ENCODE results near the gene DPH5.
"Not testable (repeated sequence)": the region's sequence is repeated elsewhere in the genome, so short reads cannot be mapped to it uniquely, and the experiment has no call there.

The DPH5 gene

DNA sequence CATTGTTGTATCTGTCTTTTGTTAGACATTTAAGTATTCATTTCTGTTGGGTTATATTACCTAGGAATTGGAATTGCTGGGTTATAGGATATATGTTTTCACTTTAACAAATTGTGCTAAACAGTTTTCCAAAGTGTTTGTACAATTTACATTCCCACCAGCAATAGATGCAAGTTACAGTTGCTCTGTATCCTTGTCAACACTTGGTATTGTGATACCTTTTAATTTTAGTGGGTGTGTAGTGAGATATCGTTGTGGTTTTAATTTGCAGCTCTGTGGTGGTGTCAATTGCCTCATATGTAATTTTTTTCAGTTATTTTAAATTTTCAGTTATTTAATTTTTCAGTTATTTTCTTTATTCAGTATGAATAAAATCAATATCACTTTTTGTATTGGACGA lies 7.4 kb upstream of the DPH5 start:
- TF ChIP-seq, protein P1, sequence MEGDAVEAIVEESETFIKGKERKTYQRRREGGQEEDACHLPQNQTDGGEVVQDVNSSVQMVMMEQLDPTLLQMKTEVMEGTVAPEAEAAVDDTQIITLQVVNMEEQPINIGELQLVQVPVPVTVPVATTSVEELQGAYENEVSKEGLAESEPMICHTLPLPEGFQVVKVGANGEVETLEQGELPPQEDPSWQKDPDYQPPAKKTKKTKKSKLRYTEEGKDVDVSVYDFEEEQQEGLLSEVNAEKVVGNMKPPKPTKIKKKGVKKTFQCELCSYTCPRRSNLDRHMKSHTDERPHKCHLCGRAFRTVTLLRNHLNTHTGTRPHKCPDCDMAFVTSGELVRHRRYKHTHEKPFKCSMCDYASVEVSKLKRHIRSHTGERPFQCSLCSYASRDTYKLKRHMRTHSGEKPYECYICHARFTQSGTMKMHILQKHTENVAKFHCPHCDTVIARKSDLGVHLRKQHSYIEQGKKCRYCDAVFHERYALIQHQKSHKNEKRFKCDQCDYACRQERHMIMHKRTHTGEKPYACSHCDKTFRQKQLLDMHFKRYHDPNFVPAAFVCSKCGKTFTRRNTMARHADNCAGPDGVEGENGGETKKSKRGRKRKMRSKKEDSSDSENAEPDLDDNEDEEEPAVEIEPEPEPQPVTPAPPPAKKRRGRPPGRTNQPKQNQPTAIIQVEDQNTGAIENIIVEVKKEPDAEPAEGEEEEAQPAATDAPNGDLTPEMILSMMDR (IDR thresholded peaks at IDR 0.05; ENCODE audit: poor library complexity, severe bottlenecking) = no peak
- H3K9me3 ChIP-seq (ENCODE audit: severe bottlenecking) = no peaks in the 10 kb centered on the region
- DNase-seq (ENCODE audit: low spot score) (no peak), ATAC-seq (ENCODE audit: low read depth) (no peak)
- no peaks in the 10 kb centered on the region for H3K27me3 ChIP-seq (ENCODE audit: insufficient read depth, poor library complexity, severe bottlenecking)
- peaks cover 5% of the 10 kb centered on the region for H3K36me3 ChIP-seq (ENCODE audit: low read depth)
- peaks cover 3% of the 10 kb centered on the region for H3K4me1 ChIP-seq (ENCODE audit: insufficient read depth, poor library complexity, severe bottlenecking)
- no peak overlapping the region for H3K4me3 ChIP-seq (ENCODE audit: severe bottlenecking)
- H3K27ac ChIP-seq (ENCODE audit: poor library complexity, severe bottlenecking) = no peak overlapping the region

DNA sequence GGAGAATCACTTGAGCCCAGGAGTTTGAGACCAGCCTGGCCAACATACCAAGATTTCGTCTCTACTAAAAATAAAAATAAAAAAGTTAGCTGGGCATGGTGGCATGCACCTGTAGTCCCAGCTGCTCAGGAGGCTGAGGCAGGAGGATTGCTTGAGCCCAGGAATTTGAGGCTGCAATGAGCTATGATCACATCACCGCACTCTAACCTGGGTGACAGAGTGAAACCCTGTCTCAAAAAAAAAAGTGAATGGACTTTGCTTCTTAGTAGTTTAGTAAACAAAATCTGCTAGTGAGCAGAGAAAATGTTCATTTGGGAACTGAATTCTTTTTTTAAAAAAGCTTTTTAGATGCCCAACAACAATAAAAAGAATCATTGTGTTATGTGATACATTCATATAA lies 6.5 kb upstream of the DPH5 start:
- not testable (repeated sequence) for H3K27ac ChIP-seq (ENCODE audit: poor library complexity, severe bottlenecking); ATAC-seq (ENCODE audit: low read depth); H3K36me3 ChIP-seq (ENCODE audit: low read depth); H3K4me3 ChIP-seq (ENCODE audit: severe bottlenecking); H3K27me3 ChIP-seq (ENCODE audit: insufficient read depth, poor library complexity, severe bottlenecking); H3K4me1 ChIP-seq (ENCODE audit: insufficient read depth, poor library complexity, severe bottlenecking); DNase-seq (ENCODE audit: low spot score); H3K9me3 ChIP-seq (ENCODE audit: severe bottlenecking)

DNA sequence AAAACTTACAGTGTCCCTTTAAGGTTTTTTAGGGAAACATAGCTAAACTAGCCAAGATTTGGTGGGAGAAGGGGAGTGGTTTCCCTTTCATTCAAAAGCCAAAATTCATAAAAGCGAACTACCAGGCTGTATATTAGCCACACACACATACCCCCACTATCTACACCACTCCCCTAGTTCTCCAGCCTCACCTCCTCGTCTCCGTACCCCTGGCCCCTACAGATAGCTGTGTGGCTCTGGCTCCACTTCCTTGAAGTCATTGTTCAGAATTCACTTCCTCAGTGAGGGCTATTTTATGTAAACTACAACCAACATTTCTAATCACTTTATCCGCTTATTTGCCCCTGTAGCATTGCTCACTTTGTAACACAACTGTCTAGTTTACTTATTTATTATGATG lies 5.3 kb upstream of the DPH5 start:
- peaks cover 9% of the 10 kb centered on the region for H3K36me3 ChIP-seq (ENCODE audit: low read depth)
- no peaks in the 10 kb centered on the region for H3K9me3 ChIP-seq (ENCODE audit: severe bottlenecking)
- H3K4me1 ChIP-seq (ENCODE audit: insufficient read depth, poor library complexity, severe bottlenecking) = peaks cover 10% of the 10 kb centered on the region
- H3K27ac ChIP-seq (ENCODE audit: poor library complexity, severe bottlenecking) = no peak overlapping the region
- TF ChIP-seq, protein P1 (IDR thresholded peaks at IDR 0.05; ENCODE audit: poor library complexity, severe bottlenecking) = no peak
- DNase-seq (ENCODE audit: low spot score) (no peak), ATAC-seq (ENCODE audit: low read depth) (no peak)
- no peaks in the 10 kb centered on the region for H3K27me3 ChIP-seq (ENCODE audit: insufficient read depth, poor library complexity, severe bottlenecking)
- no peak overlapping the region for H3K4me3 ChIP-seq (ENCODE audit: severe bottlenecking)

DNA sequence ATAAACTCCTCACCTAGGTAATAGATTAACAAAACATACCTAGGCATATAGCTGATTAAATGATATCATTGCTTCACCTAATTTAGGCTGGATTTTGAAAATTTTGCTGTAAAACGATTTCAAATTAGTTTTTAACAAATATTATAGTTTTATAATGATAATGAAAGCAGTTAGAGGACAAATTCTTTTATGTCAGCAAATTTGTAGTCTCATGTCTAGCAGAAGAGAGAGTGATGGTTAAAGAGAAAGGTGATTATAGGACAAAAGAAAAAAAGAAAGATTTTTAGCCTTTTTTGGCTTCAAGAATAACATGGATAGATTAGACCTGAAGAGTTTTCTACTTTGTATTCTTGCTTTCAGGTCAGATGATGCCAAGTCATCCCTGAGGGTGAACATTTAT lies 3.6 kb upstream of the DPH5 start:
- Histone ChIP-seq H3K4me1 (ENCODE audit: insufficient read depth, poor library complexity, severe bottlenecking) (peaks cover 17% of the 10 kb centered on the region), H3K4me3 (ENCODE audit: severe bottlenecking) (no peak overlapping the region), H3K9me3 (ENCODE audit: severe bottlenecking) (no peaks in the 10 kb centered on the region), H3K27me3 (ENCODE audit: insufficient read depth, poor library complexity, severe bottlenecking) (no peaks in the 10 kb centered on the region), H3K36me3 (ENCODE audit: low read depth) (peaks cover 16% of the 10 kb centered on the region), H3K27ac (ENCODE audit: poor library complexity, severe bottlenecking) (no peak overlapping the region)
- DNase-seq (ENCODE audit: low spot score) (no peak), ATAC-seq (ENCODE audit: low read depth) (no peak)
- TF ChIP-seq, protein P1 (IDR thresholded peaks at IDR 0.05; ENCODE audit: poor library complexity, severe bottlenecking) = no peak

DNA sequence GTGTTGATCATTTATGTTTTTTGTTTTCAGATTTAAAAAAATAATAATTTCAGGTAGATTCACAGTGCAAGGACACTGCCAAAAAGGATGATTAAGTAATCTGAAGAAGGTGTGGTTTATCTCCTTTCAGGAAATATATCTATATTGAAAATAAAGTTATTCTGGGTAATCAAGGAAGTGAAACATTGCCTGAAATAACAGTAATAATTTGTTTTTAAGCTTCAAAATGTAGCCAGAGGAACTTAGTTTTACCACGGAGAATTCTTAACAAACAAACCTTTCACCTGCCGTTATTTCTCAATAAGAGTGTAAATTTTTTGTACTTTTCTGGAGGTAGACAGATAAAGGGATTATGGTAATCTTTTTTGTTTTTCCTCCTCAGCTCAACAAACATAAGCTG lies 2.9 kb upstream of the DPH5 start:
- DNase-seq (ENCODE audit: low spot score) (no peak), ATAC-seq (ENCODE audit: low read depth) (no peak)
- H3K9me3 ChIP-seq (ENCODE audit: severe bottlenecking) = no peaks in the 10 kb centered on the region
- H3K4me1 ChIP-seq (ENCODE audit: insufficient read depth, poor library complexity, severe bottlenecking) = peaks cover 17% of the 10 kb centered on the region
- TF ChIP-seq, protein P1 (IDR thresholded peaks at IDR 0.05; ENCODE audit: poor library complexity, severe bottlenecking) = no peak
- no peak overlapping the region for H3K4me3 ChIP-seq (ENCODE audit: severe bottlenecking)
- no peaks in the 10 kb centered on the region for H3K27me3 ChIP-seq (ENCODE audit: insufficient read depth, poor library complexity, severe bottlenecking)
- H3K36me3 ChIP-seq (ENCODE audit: low read depth) = peaks cover 23% of the 10 kb centered on the region
- H3K27ac ChIP-seq (ENCODE audit: poor library complexity, severe bottlenecking) = no peak overlapping the region

Data from RWPE2 (cell line).